Activated gamma-delta T cell (primary cell): ENCODE data around the gene CAP1.
"Not testable (repeated sequence)": the region's sequence is repeated elsewhere in the genome, so short reads cannot be mapped to it uniquely, and the experiment has no call there.

Source experiments
- DNase-seq: peaks from one replicate; lab custom pipeline; 2025; lab: John Stamatoyannopoulos, UW

Gene CAP1

DNA sequence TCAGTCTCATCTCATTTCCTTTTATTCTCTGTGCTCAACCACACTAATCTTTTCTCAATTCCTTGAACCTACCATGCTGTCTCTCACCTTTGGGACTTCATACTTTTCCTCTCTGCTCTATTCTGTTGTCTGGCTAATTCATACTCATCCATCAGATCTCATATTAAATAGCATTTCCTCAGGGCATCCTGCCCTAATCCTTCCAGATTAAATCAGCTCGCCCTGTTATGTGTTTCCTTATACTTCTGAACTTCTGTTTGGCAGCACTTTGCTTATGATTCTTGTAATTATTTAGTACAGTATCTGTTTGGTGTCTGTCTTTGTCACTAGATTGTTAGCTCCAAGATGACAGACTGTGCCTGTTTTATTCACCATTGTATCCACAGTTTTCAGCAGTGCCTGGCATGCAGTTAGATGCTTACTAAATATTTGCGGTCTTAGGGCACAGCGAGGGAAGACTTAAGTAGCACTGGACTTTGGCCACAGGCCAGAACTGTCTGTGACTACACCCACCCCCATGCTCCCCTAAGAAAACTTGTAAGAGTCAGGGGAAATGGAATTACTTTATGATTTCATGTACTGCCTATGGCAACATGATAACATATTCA lies 9.9 kb upstream of the CAP1 start:
- no peak for DNase-seq

- no peak for DNase-seq
These were observed 8.2 kb upstream of the CAP1 start for GRCh38 chr1:40032240-40032891.

DNA sequence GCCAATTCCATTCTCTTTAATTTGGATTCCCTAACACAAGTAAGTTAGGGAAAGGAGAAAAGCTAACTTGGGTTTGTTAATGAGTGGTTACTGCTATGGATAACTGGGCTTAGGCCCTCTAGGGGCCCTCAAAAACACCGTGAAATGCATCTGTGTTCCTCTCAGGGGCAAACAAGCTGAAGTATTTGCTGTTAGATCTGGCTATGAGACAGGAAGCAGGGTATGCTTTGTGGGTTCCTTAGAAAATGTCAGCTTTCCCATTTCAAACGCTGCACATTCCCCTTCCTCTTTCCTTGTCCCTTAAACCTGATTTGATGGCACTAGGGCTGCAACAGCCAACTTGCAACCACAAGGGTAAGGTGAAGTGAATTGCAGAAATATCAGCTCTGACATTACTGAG lies 5.7 kb upstream of the CAP1 start:
- DNase-seq: no peak

DNA sequence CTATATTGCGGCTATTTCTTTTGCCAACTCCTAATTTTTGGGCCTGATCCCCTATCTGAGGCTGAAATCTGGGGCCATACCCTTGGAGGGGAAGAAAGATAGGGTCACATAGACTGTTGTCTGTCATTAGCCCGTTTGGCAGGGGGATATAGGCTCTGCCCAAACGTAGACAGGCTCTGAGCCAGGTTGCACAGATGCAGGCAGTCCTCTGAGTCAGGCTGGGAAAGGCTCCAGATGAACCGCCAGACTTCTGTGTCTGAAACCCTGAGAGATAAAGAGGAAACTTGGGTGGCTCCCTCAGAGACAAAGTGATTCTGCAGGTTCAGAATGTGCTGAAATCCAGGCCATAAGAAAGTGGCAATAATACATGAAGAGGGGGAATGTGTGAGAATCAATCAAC lies 4.0 kb upstream of the CAP1 start:
- DNase-seq: no peak

DNA sequence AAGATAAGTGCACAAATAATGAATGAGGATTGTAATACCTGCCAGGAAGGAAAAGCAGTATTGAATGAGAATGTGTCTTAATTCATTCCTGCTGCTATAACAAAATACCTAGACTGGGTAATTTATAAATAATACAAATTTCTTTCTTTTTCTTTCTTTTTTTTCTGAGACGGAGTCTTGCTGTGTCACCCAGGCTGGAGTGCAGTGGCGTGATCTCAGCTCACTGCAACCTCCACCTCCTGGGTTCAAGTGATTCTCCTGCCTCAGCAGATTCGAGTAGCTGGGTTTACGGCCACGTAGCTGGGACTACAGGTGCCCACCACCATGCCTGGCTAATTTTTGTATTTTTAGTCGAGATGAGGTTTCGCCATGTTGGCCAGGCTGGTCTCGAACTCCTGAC lies 3.3 kb upstream of the CAP1 start:
- DNase-seq: not testable (repeated sequence)

DNA sequence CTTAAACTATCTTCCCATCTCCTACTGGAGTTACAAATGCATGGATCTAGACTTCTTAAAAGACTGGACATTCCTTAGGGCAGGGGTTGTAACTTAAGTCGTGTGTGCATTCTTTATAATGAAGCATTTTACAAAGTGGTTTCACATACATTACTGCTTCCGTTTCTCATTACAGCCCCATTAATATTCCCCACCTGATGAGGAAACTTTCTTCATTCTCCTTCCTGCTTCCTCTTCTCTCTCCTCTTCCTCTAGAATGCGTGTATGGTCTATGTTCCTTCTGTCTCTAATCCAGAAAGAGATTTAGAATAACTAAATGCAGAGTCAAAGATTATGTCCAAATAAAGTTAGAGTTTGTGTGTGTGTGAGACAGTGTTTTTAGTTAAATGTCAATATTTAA lies 1.8 kb upstream of the CAP1 start:
- no peak for DNase-seq

DNA sequence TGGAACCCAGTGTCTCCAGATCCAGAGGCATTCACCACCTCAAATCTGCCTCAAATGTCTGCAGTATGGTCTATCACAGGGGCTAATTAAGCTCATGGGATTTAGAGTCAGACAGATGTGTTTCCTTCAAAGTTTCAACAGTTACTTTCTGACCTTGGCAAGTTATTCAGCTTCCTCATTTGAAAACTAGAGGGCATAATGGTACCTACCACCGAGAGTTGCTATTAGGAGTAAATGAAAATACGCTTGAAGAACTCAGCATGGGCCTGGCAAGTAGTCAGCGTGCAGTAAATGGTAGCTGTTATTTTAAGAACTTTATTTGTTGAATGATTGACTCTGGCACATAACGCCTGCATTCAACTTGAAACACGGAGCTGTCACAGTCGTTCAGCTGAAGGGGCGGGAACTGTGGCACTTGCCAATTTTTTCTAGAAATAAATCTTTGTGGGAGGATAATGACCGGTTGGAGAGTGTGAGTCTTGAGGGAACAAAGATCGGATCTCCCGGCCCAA lies 1.2 kb upstream of the CAP1 start:
- no peak for DNase-seq

DNA sequence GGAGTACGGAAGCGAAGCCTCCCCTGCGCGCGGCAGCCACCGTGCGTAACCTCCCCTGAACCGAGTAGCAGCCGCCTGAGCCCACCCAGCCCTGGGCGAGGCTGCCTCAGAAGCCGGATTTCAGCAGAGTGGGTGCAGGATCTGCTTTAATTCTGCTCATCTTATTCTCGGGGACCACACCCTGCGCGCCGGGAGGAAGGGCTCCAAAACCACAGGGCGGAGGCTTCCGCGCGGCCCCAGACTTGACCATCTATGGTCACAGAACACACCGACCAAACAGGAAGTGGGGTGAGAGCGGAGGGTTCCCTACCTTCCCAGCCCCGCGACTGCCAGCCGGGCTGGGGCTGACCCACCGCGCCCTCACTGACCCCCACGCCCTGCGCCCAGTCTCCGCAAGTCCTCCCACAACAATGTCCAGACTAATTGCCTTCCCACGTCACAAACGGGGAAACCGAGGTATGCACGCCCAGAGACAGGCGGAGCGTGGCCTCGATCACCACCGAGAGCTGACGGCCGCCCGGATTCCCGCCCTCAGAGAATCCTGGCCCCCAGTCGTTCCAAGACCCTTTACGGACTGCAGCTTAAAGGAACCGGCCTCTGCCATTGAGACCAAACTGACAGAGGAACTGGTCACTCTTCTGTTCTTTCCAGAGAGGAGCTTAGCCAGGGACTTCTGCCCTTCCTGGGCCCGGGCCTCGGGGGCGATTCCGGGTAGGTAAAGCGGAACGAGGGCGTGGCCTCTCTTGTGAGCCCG lies 595 bp upstream of the CAP1 start:
- DNase-seq: peak; percentile 53

DNA sequence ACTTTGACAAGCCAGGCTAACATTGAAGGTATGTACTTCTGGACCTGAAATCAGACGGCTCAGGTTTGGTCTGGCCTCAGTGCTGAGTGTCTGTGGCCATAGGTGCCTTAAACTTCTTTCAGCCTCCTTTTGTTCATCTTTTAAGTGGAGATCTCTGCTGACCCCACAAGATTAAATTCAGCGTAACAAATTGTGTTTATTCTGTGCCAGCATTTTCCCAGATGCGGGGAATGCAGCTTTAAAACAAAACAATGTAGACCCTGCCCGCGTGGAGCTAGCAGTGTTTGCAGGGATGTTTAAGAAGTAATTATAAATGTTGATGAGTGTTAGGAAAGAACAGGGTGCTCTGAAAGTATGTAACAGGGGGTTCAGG lies 923 bp downstream of the CAP1 start:
- no peak for DNase-seq

- no peak for DNase-seq
These were observed 1.8 kb downstream of the CAP1 start for GRCh38 chr1:40042341-40042740.

- no peak for DNase-seq
These were observed 3.6 kb downstream of the CAP1 start for GRCh38 chr1:40044110-40044509.

- no peak for DNase-seq
These were observed 4.7 kb downstream of the CAP1 start for GRCh38 chr1:40045182-40045581.

DNA sequence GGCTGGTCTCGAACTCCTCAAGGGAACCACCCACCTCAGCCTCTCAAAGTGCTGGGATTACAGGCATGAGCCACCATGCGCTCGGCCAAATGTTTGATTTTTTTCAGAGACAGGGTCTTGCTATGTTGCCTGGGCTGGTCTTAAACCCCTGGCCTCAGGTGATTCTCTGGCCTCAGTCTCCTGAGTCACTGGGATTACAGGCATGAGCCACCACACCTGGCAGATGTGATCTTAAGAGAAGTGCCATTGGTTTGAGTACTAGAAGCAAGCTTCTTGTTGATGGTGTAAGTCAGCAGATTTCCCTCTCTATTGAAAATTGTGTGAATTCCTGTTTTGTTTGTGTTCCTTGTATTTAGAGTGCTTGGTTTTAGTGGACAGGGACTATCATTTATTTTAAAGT lies 5.2 kb downstream of the CAP1 start:
- no peak for DNase-seq

DNA sequence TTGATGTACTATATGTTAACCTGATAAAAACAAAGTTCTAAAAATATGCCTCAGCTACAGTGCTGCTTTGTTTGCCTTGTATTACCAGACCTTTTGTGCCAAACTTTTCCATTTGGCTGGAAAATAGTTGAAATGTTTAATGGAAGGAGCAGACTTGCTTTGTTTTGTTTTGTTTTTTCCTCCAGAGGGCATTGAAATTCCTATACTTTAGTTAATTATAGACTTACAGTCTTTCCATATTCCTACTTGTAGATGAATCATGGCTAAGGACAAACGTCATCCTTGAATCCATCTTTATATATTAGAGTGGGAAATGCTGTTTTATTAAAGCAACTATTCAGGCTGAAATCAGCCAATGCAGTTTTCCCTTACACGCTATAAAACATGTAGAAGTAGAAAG lies 6.7 kb downstream of the CAP1 start:
- no peak for DNase-seq

DNA sequence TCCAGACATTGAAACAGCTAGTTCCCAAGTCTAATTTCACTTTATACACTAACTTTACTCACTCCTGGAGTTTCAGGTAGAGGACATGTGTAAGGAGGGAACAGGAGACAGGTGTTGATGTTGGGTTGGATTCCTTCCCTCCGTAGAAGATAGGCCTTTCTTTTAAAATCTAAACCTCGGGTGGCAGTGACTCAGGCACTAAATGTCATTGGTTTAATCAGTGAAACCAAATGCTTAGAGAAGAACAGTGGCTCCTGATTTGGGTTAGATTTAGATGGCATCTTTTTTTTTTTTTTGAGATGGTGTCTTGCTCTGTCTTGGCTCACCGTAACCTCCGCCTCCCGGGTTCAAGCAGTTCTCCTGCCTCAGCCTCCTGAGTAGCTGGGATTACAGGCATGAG lies 7.2 kb downstream of the CAP1 start:
- no peak for DNase-seq

DNA sequence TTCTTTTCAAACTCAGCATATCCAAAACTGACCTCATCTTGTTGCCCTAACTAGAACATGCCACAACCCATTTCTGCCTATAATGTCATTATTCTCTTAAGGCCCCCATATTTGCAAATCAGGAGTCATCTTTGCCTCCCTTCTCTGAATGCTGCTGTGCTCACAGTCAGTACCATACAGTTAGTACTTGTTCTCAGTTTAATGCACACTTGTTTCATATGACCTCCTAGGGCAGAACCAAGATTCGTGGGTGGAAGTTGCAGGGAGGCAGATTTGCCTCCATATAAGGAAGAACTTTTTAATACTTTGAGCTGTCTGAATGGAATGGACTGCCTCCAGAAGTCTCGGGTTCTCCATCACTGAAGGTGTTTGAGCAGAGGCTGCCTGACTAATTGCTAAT lies 9.2 kb downstream of the CAP1 start:
- DNase-seq: no peak

GRCh38 chr1:40050863-40051262 lies 10.3 kb downstream of the CAP1 start:
- DNase-seq: no peak

GRCh38 chr1:40053138-40053887 lies 12.8 kb downstream of the CAP1 start:
- no peak for DNase-seq

DNA sequence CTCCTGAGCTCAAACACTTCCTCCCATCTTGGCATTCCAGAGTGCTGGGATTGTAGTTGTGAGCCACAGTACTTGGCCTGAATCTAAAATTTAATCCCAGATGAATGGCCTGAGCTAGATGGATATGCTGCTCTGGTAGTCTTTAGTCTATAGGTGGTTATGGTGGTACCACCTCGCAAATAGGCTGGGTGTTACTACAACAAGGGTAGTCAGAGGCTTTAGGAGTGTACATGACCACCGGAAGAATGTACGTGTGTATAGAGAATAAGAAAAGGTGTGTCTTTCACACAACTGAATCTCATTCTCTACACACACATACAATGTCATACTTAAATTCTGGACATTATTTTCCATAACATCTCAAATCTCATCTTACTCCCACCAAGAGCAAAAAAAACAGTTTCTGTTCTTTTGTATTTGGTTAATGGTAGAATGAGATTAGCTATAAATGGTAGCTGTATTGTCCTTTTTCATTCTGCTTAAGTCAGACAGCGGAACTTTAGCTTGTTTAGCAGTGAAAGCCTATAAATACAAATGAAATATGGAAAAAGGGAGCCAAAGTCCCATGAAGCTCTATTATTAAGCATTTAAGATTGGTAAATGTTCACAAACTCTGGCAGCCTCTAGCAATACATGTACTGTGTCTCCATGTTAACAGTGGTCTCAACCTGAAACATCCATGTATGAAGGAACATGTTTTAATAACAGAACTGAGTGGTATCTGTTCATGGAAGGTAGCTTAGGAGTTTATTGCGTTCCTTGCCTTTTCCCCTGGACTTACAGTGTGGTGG lies 16.2 kb downstream of the CAP1 start:
- DNase-seq: no peak

DNA sequence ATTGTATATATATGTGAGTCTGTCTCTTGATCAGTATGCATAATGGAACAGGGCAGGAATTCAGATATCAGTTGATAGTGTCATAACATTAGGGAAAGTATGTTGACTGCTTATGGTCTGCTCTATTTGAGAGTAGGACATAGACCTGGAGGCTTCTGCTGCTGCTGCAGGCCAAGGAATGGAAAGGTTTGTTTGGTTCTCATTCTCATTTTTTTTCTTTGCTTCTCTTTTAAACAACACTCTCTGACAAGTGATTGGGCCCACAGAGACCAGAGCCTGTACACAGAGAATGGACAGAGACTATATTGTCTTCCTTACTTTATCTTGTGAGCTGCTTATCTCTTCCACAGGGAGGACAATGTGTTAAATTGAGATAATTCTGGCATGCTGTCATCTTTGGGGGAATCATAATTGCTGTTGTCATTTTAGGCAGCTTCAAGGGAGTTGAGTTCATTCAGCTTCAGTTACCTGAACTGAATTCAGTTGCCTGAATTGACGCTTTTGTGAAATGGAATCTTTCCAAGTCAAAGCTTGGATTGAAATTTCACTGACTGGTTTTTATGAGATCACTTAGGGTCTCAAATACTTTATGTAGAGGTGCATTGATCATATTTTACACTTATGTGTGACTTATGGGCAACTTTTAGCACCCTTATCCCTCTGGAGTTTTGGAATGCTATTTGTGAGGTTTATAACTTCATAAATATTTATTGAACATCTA lies 16.9 kb downstream of the CAP1 start:
- no peak for DNase-seq

DNA sequence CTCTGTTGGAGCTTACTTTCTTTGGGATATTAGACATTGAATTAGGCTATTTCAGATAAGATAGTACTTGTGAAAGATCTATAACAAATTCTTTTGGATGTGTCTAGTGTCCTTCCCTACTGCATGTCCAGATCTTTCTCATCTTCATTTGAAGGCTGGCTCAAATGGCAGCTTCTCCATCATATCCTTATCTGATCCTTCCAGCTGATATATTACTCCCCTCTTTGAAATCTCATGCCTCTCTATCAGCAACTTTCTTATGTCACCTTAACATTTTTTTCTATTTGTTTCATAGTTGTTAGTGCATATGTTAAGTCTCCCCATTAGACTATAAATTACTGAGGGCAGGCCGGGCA lies 17.5 kb downstream of the CAP1 start:
- no peak for DNase-seq
